ENCODE data around the gene LMO2. TPM values are rescaled to one million over a fixed set of nuclear protein-coding genes. Genes with fewer than 3 reads are reported as not detected.
A peak's percentile ranks its signal among the peaks of the same experiment; 100 is the strongest.
"Not testable (repeated sequence)": the region's sequence is repeated elsewhere in the genome, so short reads cannot be mapped to it uniquely, and the experiment has no call there.

LMO2 gene
- total RNA-seq, 1 experiment from 2014 or later, result 0.87 TPM

DNA sequence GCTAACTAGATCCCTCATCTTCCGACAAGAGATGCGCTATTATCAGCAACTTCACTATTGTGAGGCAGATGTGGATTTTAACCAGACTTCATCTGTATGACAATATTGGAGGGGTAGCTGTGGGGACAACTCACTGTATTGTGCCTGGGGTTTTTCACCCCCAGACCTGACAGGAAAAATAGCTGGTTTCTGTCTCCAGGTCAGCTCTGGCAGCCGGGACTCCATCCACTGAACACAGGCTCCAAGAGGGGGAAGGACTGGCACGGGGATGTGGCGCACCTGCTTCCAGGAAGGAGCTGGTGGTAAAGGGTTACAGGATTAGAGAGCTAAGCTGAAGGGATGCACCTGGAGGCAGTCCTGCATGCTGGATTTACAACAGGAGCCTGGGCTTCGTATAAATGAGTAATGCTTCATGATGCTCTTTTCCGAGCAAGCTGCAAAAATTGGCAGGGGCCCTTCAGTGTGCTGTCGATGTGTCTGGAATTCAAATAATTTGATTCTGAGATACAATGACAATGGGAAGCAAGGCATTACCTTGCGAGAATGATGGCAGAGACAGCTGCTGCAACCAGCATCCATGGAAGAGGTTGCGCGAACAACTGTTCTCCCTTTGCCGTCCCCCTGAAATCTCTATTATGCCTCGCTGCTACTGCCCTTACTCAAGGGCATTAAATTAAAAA lies 49.5 kb downstream of the LMO2 start:
- DNase-seq, result no peak
- H3K4me3 ChIP-seq (ENCODE audit: insufficient read depth, low read depth, low read length), result no peak overlapping the region
- H3K36me3 ChIP-seq (replicated peaks; ENCODE audit: control insufficient read depth, insufficient read depth, low read length), result no peaks in the 10 kb centered on the region
- H3K27me3 ChIP-seq (ENCODE audit: control insufficient read depth, insufficient read depth, low read length), result no peaks in the 10 kb centered on the region

DNA sequence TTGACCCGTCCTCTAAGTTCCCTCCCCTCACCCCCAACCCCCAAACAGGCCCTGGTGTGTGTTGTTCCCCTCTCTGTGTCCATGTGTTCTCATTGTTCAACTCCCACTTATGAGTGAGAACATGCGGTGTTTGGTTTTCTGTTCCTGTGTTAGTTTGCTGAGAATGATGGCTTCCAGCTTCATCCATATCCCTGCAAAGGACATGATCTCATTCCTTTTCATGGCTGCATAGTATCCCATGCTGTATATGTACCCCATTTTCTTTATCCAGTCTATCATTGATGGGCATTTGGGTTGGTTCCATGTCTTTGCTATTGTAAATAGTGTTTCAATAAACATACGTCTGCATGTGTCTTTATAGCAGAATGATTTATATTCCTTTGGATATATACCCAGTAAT lies 53.6 kb downstream of the LMO2 start:
- H3K27me3 ChIP-seq (ENCODE audit: control insufficient read depth, insufficient read depth, low read length); DNase-seq; H3K36me3 ChIP-seq (replicated peaks; ENCODE audit: control insufficient read depth, insufficient read depth, low read length); H3K4me3 ChIP-seq (ENCODE audit: insufficient read depth, low read depth, low read length): not testable (repeated sequence)

DNA sequence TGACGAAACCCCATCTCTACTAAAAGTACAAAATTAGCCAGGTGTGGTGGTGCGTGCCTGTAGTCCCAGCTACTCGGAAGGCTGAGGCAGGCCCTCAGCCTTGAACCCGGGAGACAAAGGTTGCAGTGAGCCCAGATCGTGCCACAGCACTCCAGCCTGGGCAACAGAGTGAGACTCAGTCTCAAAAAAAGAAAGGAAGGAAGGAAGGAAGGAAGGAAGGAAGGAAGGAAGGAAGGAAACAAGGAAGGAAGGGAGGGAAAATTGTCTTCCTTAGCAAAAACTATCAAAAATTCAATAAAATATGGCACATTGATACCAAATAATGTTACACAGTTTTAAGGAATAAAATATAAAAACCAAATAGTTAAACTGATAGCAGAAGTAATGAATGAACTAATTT lies 54.5 kb downstream of the LMO2 start:
- not testable (repeated sequence) for H3K27me3 ChIP-seq (ENCODE audit: control insufficient read depth, insufficient read depth, low read length); H3K4me3 ChIP-seq (ENCODE audit: insufficient read depth, low read depth, low read length); H3K36me3 ChIP-seq (replicated peaks; ENCODE audit: control insufficient read depth, insufficient read depth, low read length); DNase-seq

DNA sequence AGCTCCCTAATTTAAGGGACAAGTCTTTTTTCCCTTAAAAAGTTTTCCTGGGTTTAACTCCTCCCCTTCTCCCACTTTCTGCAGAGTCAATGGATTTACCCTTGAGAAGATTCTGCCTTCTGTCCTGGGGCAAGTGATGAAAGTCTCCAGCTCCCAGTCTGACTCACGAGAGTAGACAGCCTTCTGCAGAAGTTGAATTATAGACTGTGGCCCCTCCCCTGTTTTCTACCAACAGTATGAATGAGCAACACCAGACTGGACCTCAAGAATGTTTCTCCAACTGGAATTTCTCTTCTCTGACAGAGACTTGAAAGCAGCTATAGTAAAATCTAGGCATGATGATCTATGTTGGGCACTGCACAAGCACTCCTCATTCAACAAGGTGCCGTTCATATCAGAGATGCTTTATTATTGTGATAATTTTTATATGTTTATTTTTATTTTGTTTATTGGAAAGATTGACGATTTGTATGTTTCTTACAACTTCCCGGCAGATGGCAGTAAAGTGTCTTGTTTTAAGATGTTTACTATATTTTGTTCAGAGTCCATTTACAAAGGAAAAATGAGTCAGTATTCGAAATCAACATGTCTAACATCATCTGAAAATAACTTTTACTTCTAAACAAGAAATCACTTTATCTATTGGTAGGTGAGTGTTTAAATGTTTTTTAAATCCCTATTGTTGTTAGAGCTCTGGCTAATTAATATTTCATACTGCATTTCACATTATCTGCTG lies 56.6 kb downstream of the LMO2 start:
- Histone ChIP-seq H3K36me3 (replicated peaks; ENCODE audit: control insufficient read depth, insufficient read depth, low read length) (no peaks in the 10 kb centered on the region), H3K27me3 (ENCODE audit: control insufficient read depth, insufficient read depth, low read length) (no peaks in the 10 kb centered on the region), H3K4me3 (ENCODE audit: insufficient read depth, low read depth, low read length) (no peak overlapping the region)
- DNase-seq, result no peak

DNA sequence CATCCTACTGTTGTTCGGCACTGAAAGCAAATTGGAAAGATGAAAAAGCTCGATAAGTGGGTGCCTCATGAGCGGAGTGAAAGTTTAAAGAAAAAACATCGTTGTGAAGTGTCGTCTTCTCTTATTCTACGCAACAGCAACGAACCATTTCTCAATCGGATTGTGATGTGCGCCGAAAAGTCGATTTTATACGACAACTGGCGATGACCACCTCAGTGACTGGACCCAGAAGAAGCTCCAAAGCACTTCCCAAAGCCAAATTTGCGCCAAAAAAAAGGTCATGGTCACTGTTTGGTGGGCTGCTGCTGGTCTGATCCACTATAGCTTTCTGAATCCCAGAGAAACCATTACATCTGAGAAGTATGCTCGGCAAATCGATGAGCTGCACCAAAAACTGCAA lies 59.2 kb downstream of the LMO2 start:
- H3K27me3 ChIP-seq (ENCODE audit: control insufficient read depth, insufficient read depth, low read length), result peaks cover 18% of the 10 kb centered on the region
- DNase-seq, result no peak
- no peaks in the 10 kb centered on the region for H3K36me3 ChIP-seq (replicated peaks; ENCODE audit: control insufficient read depth, insufficient read depth, low read length)
- no peak overlapping the region for H3K4me3 ChIP-seq (ENCODE audit: insufficient read depth, low read depth, low read length)

DNA sequence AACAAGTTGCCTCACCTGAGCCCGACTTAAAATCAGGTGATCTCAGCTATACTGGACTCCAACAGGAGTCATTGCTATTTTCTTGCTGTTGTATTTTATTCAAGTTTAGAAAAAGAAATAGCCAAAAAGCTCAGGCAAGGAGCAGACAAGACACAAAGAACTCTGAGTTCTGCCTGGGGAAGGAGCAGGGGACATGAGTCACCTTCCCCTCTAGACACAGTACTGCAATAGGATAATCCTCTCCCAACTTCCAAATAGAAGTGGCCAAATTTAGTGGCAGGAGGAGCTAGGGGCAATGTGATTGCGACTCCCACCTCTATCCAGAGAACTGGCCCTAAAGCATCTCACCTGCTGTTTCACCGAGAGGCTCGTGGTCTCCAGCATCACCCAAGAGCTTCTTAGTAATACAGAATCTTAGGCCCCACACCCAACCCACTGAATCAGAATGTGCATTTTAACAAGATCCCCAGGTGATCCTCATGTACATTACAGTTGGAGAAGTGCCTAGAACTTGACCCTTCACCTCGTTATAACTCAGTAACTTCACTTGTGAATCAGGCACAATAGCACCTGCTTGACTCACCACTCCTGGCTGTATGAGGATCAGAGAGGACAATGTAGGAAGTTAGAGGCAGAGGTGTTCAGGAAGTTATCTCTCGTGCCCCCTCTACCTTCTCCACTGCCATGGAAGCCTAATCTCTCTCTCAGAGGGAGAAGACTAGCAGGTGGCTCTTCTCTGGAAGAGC lies 60.8 kb downstream of the LMO2 start:
- no peaks in the 10 kb centered on the region for H3K36me3 ChIP-seq (replicated peaks; ENCODE audit: control insufficient read depth, insufficient read depth, low read length)
- DNase-seq, result no peak
- H3K4me3 ChIP-seq (ENCODE audit: insufficient read depth, low read depth, low read length), result no peak overlapping the region
- H3K27me3 ChIP-seq (ENCODE audit: control insufficient read depth, insufficient read depth, low read length), result peaks cover 28% of the 10 kb centered on the region

DNA sequence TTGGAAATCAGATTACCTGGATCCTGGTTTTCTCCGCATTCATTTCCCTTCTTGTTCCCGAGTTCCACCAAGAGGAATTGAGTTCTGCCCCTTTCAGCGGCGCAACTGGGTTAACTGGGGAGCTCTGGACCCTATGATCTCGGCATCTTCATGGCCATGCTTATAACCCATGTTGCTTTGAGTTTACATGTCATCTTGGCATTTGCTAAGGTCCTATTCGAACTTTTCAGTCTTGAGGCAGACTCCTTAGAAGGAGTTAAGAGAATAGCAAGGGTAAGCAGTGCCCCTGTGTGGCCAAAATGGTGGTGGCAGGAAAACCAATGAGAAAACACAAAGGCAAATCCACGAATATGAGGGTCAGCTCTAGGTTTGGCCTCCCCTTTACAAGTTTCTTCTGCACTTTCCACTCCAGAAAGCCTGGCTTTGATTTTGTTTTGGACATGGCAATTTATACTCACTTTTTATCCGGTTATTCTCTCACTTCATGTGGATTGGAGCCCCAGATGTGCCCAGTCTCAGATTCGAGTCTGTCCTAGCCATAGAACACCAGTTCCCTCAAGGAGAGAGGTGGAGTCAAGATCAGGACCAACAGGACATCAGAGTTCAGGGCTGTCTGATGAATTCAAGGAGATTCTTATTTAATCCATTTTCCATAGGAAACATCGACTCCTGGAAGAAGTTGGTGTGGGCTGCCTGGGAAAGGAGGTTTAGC lies 62.3 kb downstream of the LMO2 start:
- Histone ChIP-seq H3K36me3 (replicated peaks; ENCODE audit: control insufficient read depth, insufficient read depth, low read length) (no peaks in the 10 kb centered on the region), H3K4me3 (ENCODE audit: insufficient read depth, low read depth, low read length) (peak overlapping the region; percentile 37), H3K27me3 (ENCODE audit: control insufficient read depth, insufficient read depth, low read length) (peaks cover 28% of the 10 kb centered on the region)
- peak; percentile 74 for DNase-seq

DNA sequence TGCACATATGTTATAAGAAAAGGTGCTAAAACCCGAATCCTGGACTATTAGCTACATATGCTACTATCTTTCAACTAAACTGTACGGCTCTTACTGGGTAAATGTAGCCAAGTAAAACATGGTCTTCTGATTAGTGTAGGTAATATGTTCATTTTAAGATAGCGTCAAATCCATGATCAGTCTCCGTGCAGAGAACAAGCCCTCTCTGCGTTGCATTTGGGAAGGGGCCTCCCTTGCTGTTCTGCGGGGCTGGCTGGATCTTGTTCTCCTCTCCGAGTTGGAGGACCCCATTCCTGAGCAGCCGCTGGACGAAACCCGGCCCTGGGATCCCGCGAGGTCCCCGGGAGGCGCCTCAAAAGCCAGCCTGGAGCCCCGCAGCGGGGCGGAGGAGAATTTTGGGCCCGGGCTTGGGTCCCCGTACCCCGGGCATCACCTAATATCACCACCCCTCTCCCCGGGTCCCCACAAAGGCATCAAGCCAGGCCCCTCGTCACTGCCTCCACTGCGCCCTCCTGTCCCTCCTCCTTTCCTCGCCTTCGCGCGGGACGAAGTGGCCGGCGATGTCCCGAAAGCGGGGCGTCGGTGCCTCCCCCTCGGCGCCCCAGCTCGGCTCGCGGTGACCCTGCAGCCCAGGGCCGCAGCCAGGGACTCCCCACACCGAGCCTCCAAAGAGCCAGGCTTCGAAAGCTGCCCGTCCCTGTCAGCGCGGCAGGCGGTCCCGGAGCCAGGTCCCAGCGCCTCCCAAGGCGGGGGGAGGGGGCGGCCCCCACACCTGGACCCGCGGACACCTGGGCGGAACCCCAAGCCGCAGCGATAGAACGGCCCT lies 63.1 kb downstream of the LMO2 start:
- Histone ChIP-seq H3K36me3 (replicated peaks; ENCODE audit: control insufficient read depth, insufficient read depth, low read length) (no peaks in the 10 kb centered on the region), H3K27me3 (ENCODE audit: control insufficient read depth, insufficient read depth, low read length) (peaks cover 28% of the 10 kb centered on the region), H3K4me3 (ENCODE audit: insufficient read depth, low read depth, low read length) (peak overlapping the region; percentile 37)
- DNase-seq, result peak; percentile 81

DNA sequence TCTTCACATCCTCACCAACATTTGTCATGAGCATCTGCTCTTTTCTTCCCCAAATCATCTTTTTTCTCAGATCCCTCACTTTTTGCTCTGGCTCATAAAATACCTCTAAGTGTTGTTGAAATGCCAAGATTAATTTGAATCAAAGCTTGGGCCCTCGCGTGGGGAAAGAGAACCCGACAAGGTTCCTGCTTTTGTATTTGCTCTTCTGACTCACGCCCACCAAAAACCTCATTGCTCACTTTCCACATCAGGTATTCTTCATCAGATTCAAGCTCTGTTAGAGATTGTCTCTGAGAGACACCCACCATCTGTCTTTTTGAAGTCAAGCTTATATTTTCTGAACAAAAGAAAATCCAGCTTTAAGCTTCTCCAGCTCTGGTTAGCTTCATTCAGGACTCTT lies 64.7 kb downstream of the LMO2 start:
- peaks cover 28% of the 10 kb centered on the region for H3K27me3 ChIP-seq (ENCODE audit: control insufficient read depth, insufficient read depth, low read length)
- H3K4me3 ChIP-seq (ENCODE audit: insufficient read depth, low read depth, low read length), result no peak overlapping the region
- no peak for DNase-seq
- no peaks in the 10 kb centered on the region for H3K36me3 ChIP-seq (replicated peaks; ENCODE audit: control insufficient read depth, insufficient read depth, low read length)

DNA sequence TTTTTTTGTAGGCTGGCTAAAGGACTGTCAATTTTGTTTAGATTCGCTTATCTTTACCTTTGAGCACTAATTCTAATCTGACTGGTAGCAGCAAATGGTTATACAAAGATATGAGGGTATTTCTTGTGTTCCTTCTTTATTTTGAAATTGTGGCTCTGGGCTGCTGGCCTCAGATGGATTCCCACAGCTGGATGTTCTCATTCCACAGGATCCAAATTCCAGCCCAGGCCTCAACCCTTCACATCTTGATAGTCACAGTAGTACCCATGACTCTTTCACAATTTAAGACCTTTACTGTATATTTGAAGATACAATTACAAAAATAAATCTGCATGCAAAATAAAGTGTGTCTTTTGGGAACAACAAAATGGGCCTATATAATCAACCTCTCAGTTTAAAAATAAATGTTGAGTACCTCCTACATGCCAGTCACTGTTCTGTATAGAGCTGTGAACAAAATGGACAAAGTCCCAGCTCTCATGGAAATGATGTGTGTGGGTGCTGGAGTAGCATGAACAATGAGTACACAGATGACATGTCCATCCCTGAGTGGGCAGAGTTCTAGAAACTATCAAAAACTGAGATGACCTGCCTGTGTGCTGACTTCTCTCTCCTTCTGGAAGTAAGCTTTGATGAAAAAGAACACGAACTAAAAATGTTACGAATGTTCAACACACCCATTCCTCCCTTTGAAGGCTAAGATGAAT lies 65.9 kb downstream of the LMO2 start:
- peaks cover 28% of the 10 kb centered on the region for H3K27me3 ChIP-seq (ENCODE audit: control insufficient read depth, insufficient read depth, low read length)
- no peaks in the 10 kb centered on the region for H3K36me3 ChIP-seq (replicated peaks; ENCODE audit: control insufficient read depth, insufficient read depth, low read length)
- no peak for DNase-seq
- no peak overlapping the region for H3K4me3 ChIP-seq (ENCODE audit: insufficient read depth, low read depth, low read length)

DNA sequence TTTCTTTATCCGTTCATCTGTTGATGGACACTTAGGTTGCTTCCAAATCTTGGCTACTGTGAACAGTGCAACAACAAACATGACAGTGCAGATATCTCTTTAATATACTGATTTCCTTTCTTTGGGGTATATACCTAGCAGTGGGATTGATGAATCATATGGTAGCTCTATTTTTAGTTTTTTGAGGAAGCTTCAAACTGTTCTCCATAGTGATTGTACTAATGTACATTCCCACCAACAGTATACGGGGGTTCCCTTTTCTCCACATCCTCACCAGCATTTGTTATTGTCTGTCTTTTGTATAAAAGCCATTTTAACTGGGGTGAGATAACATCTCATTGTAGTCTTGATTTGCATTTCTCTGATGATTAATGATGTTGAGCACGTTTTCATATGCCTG lies 68.9 kb downstream of the LMO2 start:
- not testable (repeated sequence) for H3K4me3 ChIP-seq (ENCODE audit: insufficient read depth, low read depth, low read length); DNase-seq; H3K36me3 ChIP-seq (replicated peaks; ENCODE audit: control insufficient read depth, insufficient read depth, low read length)
- peaks cover 13% of the 10 kb centered on the region for H3K27me3 ChIP-seq (ENCODE audit: control insufficient read depth, insufficient read depth, low read length)

DNA sequence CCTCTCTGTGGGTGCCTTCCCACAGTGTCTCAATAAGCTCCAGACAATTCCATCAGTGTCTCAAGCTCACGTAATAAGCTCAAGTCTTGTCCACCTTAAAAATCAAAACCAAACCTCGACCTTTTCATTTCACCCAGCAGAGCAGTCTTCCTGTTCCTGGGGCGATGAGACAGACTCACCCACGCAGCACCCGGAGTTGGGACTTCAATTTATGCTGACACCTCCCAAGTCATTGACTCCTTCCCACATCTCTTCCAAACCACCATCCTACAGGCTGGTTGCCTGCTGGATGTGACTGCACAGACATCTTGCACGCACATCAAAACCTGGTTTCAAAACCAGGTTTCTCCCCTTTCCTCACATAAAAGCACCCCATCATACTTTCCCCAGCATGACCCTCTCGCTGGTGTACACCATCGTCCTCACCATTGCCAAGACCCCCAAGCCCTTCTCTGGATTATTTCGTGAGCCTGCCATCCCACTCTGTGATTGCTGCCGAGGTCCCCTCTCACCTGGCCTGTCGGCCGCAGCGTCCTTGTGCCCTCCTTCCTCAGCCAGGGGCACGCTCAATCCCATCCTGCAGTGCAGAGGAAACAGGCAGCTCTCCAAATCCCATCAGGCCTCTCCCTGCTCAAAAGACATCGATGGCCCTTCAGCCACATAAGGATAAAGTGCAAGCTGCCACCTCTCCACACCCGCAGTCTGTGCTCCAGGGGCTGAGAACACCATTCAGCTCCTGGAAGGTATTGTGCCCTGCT lies 72.4 kb downstream of the LMO2 start:
- Histone ChIP-seq H3K4me3 (ENCODE audit: insufficient read depth, low read depth, low read length) (no peak overlapping the region), H3K36me3 (replicated peaks; ENCODE audit: control insufficient read depth, insufficient read depth, low read length) (no peaks in the 10 kb centered on the region), H3K27me3 (ENCODE audit: control insufficient read depth, insufficient read depth, low read length) (no peaks in the 10 kb centered on the region; the same call in 1 of the 2 replicates)
- no peak for DNase-seq

Data from H7 (cell line).